Vagina (tissue), 2 donors: ENCODE measurements around the gene SHFL. TPM values are rescaled to one million over a fixed set of nuclear protein-coding genes. Genes with fewer than 3 reads are reported as not detected.

ENCODE experiments used
- DNase-seq, 2 donors: peaks; one replicate each; pipeline ENCODE4 v3.0.0-alpha.2; 2017; ENCODE audit errors: extremely low spot score in 2 of 2
- H3K27ac ChIP-seq: fragments of 200-600 bp; sonication (generic); one replicate; pipeline ENCODE4 v1.5.1; 2019
- H3K27me3 ChIP-seq: fragments of 200-600 bp; sonication (generic); one replicate; pipeline ENCODE4 v1.5.1; 2019
- H3K36me3 ChIP-seq, 2 donors: fragments of 200-600 bp; sonication (generic); one replicate each; pipeline ENCODE4 v1.5.1; 2017 to 2019
- H3K4me1 ChIP-seq: fragments of 200-600 bp; sonication (generic); one replicate; pipeline ENCODE4 v1.5.1; 2019
- H3K4me3 ChIP-seq, 2 donors: fragments of 200-600 bp; sonication (generic); 1 replicate in 1 of 2; 2 replicates in 1 of 2; pipeline ENCODE4 v1.5.1; 2016 to 2019
- H3K9me3 ChIP-seq: fragments of 200-600 bp; sonication (generic); one replicate; pipeline ENCODE4 v1.5.1; 2019
- CTCF ChIP-seq, 3 experiments: fragments of 450-650 bp in 2 of 3; fragments of 200-600 bp in 1 of 3; sonication (generic) in 1 of 3; IDR thresholded peaks; one replicate each; pipeline ENCODE4 v1.5.1; 2017 to 2019; ENCODE audit warnings: antibody characterized with exemption in 3 of 3, mild to moderate bottlenecking in 2 of 3, moderate library complexity in 2 of 3
- POLR2A ChIP-seq, 2 donors: fragments of 450-650 bp; IDR thresholded peaks; one replicate each; pipeline ENCODE4 v1.6.1; 2017; ENCODE audit warnings: antibody characterized with exemption in 2 of 2, mild to moderate bottlenecking in 2 of 2, moderate library complexity in 2 of 2
- POLR2AphosphoS5 ChIP-seq, 2 donors: sonication (generic); formaldehyde crosslinking; IDR thresholded peaks; one replicate each; pipeline ENCODE4 v1.9.0; 2017; ENCODE audit warnings: antibody characterized with exemption in 2 of 2, mild to moderate bottlenecking in 2 of 2, low read depth in 1 of 2; ENCODE audit not compliant: insufficient read depth in 1 of 2
- intact Hi-C: fragments of 100-400 bp; cut with DNase I; formaldehyde crosslinking; loops from one replicate; pipeline ENCODE4 v1.15.1; 2023
- total RNA-seq: library from RNA; depleted of rRNA; stranded (reverse); fragments of >200 nt; gene quantifications from one replicate; pipeline ENCODE4 v1.2.3, GENCODE V29; 2016

Gene SHFL
- total RNA-seq, 1 donor from 2014 or later = 46.9 TPM

DNA sequence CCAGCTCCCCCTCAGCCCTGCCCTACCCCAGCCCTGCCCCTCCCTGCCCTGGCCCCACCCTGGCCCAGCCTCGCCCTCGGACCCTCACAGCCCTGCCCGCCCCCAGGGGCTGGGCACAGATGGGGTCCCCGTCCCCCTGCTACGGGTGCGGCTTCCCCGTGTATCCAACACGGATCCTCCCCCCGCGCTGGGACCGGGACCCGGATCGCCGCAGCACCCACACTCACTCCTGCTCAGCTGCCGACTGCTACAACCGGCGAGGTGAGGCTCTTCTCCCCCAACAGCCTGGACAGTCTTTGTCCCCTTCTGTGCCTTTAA is 5.2 kb downstream of the SHFL start:
- intact Hi-C loops = no loop called here
- Histone ChIP-seq H3K36me3 (peaks cover 0 to 14% of the 10 kb centered on the region in 2 donors), H3K4me1 (peaks cover 11% of the 10 kb centered on the region), H3K27me3 (no peaks in the 10 kb centered on the region), H3K27ac (no peak overlapping the region), H3K9me3 (no peaks in the 10 kb centered on the region), H3K4me3 (no peak overlapping the region)
- no peak for TF ChIP-seq POLR2A (IDR thresholded peaks at IDR 0.05)
- TF ChIP-seq CTCF (IDR thresholded peaks at IDR 0.05) = no peak
- no peak for TF ChIP-seq POLR2AphosphoS5 (IDR thresholded peaks at IDR 0.05; ENCODE audit: insufficient read depth in 1 of 2, low read depth in 1 of 2)
- DNase-seq = no peak

DNA sequence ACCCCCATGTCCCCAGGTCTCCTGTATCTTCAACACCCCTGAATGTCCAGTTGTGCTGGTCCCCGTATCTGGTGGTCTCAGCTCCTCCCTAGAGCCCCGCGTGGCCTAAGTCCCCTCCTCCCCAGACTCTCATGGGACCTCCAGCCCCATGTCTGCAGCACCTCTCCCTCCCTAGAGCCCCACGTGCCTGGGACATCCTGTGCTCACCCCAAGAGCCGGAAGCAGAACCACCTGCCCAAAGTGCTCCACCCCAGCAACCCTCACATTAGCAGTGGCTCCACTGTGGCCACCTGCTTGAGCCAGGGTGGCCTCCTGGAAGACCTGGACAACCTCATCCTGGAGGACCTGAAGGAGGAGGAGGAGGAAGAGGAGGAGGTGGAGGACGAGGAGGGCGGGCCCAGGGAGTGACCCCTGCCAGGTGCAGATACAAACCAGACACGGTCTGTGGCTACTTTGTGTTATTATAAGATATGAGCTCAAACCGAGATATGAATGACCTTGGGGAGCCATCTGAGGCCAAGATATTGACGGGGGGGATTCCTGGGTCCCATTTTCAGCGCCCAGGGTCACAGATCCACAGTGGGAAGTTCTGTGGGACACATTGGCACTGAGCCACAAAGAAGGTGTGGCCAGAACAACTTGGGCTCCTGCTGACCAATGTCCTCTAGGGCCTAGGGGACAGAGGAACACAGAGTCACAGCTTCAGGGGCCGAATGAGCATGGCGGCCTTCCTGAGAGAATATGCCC is 6.0 kb downstream of the SHFL start:
- no peak for TF ChIP-seq CTCF (IDR thresholded peaks at IDR 0.05)
- no peak for TF ChIP-seq POLR2AphosphoS5 (IDR thresholded peaks at IDR 0.05; ENCODE audit: insufficient read depth in 1 of 2, low read depth in 1 of 2)
- no peak for TF ChIP-seq POLR2A (IDR thresholded peaks at IDR 0.05)
- intact Hi-C loops = no loop called here
- Histone ChIP-seq H3K27ac (no peak overlapping the region), H3K27me3 (no peaks in the 10 kb centered on the region), H3K4me3 (no peak overlapping the region), H3K9me3 (no peaks in the 10 kb centered on the region), H3K36me3 (peaks cover 0 to 14% of the 10 kb centered on the region in 2 donors), H3K4me1 (peaks cover 11% of the 10 kb centered on the region)
- DNase-seq = no peak

GRCh38 chr19:10092648-10093294 is 6.7 kb downstream of the SHFL start:
- peaks cover 0 to 14% of the 10 kb centered on the region in 2 donors for H3K36me3 ChIP-seq
- H3K4me3 ChIP-seq = no peak overlapping the region
- no peak for DNase-seq
- intact Hi-C loops = no loop called here
- H3K9me3 ChIP-seq = no peaks in the 10 kb centered on the region
- H3K27me3 ChIP-seq = no peaks in the 10 kb centered on the region
- no peak overlapping the region for H3K27ac ChIP-seq
- TF ChIP-seq POLR2AphosphoS5 (IDR thresholded peaks at IDR 0.05; ENCODE audit: insufficient read depth in 1 of 2, low read depth in 1 of 2) = no peak
- TF ChIP-seq POLR2A (IDR thresholded peaks at IDR 0.05) = no peak
- TF ChIP-seq CTCF (IDR thresholded peaks at IDR 0.05) = no peak
- peaks cover 8% of the 10 kb centered on the region for H3K4me1 ChIP-seq

- Histone ChIP-seq H3K9me3 (no peaks in the 10 kb centered on the region), H3K27me3 (no peaks in the 10 kb centered on the region), H3K4me3 (no peak overlapping the region), H3K36me3 (peaks cover 0 to 14% of the 10 kb centered on the region in 2 donors), H3K4me1 (peaks cover 8% of the 10 kb centered on the region), H3K27ac (no peak overlapping the region)
- peak in 1 of 2 donors; percentile 26 for TF ChIP-seq POLR2AphosphoS5 (IDR thresholded peaks at IDR 0.05; ENCODE audit: insufficient read depth in 1 of 2, low read depth in 1 of 2)
- no peak for TF ChIP-seq CTCF (IDR thresholded peaks at IDR 0.05)
- no peak for DNase-seq
- intact Hi-C loops = no loop called here
These were observed 7.4 kb downstream of the SHFL start for GRCh38 chr19:10093295-10094186.
